GM12892 (cell line): ENCODE results near the gene ENKD1.

Source experiments
- DNase-seq: peaks from one replicate; pipeline ENCODE4 v3.0.0; 2011; ENCODE audit not compliant: insufficient read length
- FAIRE-seq: peaks from 2 replicates; lab custom pipeline; 2011; peaks lifted over from hg19 to GRCh38; lab: Jason Lieb, UNC
- POLR2A ChIP-seq: IDR thresholded peaks from 2 replicates; pipeline ENCODE4 v1.6.1; 2011; ENCODE audit warnings: low read depth, low read length, control low read depth
- POLR2AphosphoS5 ChIP-seq: IDR thresholded peaks from 2 replicates; pipeline ENCODE4 v1.6.1; 2011; ENCODE audit warnings: low read depth, low read length, control low read depth
- TAF1 ChIP-seq: IDR thresholded peaks from 2 replicates; pipeline ENCODE4 v1.6.1; 2011; ENCODE audit warnings: low read depth, mild to moderate bottlenecking, control low read depth, low read length, borderline replicate concordance

ENKD1 gene

GRCh38 chr16:67676939-67677338 lies 10.4 kb upstream of the ENKD1 start:
- no peak for TF ChIP-seq TAF1
- TF ChIP-seq POLR2AphosphoS5 = no peak
- TF ChIP-seq POLR2A = no peak
- FAIRE-seq = no peak
- no peak for DNase-seq

- DNase-seq = no peak
- no peak for TF ChIP-seq TAF1
- no peak for TF ChIP-seq POLR2AphosphoS5
- no peak for TF ChIP-seq POLR2A
- no peak for FAIRE-seq
These were observed 10.0 kb upstream of the ENKD1 start for GRCh38 chr16:67676516-67676915.

- DNase-seq (no peak), FAIRE-seq (no peak)
- no peak for TF ChIP-seq POLR2A
- TF ChIP-seq POLR2AphosphoS5 = no peak
- no peak for TF ChIP-seq TAF1
These were observed 9.4 kb upstream of the ENKD1 start for GRCh38 chr16:67675999-67676398.

- no peak for DNase-seq
- no peak for FAIRE-seq
- TF ChIP-seq POLR2AphosphoS5 (no peak), TAF1 (no peak), POLR2A (no peak)
These were observed 9.0 kb upstream of the ENKD1 start for GRCh38 chr16:67675579-67675935.

GRCh38 chr16:67674851-67675578 lies 8.5 kb upstream of the ENKD1 start:
- FAIRE-seq = no peak
- DNase-seq = no peak

GRCh38 chr16:67673712-67674580 lies 7.4 kb upstream of the ENKD1 start:
- DNase-seq = no peak
- TF ChIP-seq POLR2AphosphoS5 (no peak), POLR2A (no peak), TAF1 (no peak)
- no peak for FAIRE-seq

More at GRCh38 chr16:67674851-67675578, 8.5 kb upstream of the ENKD1 start:
- TF ChIP-seq POLR2AphosphoS5 (no peak), POLR2A (no peak), TAF1 (no peak)

- peak; percentile 94 for FAIRE-seq
- TF ChIP-seq POLR2A = no peak
- TF ChIP-seq TAF1 = no peak
- TF ChIP-seq POLR2AphosphoS5 = no peak
- peak; percentile 82 for DNase-seq
These were observed 6.5 kb upstream of the ENKD1 start for GRCh38 chr16:67672739-67673662.

GRCh38 chr16:67672306-67672705 lies 5.8 kb upstream of the ENKD1 start:
- FAIRE-seq (no peak), DNase-seq (no peak)
- TF ChIP-seq TAF1 = no peak
- TF ChIP-seq POLR2A = no peak
- TF ChIP-seq POLR2AphosphoS5 = no peak

GRCh38 chr16:67669499-67670101 lies 3.0 kb upstream of the ENKD1 start:
- no peak for FAIRE-seq
- TF ChIP-seq TAF1 = no peak
- TF ChIP-seq POLR2A = no peak
- TF ChIP-seq POLR2AphosphoS5 = no peak

GRCh38 chr16:67668495-67669157 lies 2.1 kb upstream of the ENKD1 start:
- no peak for FAIRE-seq
- no peak for TF ChIP-seq POLR2AphosphoS5
- no peak for DNase-seq

More at GRCh38 chr16:67669499-67670101, 3.0 kb upstream of the ENKD1 start:
- no peak for DNase-seq
